SK-N-MC (cell line): ENCODE measurements around the gene SMCO4.

Experiments used
- DNase-seq: peaks from one replicate; pipeline ENCODE4 v3.0.0-alpha.2; 2011; ENCODE audit warnings: low read depth, low spot score
- H3K27ac ChIP-seq: fragments of 200-600 bp; sonication (generic); 2 replicates; pipeline ENCODE4 v1.5.1; 2016; ENCODE audit warnings: mixed run types
- H3K36me3 ChIP-seq: fragments of 200-600 bp; sonication (generic); 2 replicates; pipeline ENCODE4 v1.6.1; 2017; ENCODE audit warnings: antibody characterized with exemption, low read length, mixed read lengths; ENCODE audit not compliant: insufficient read depth
- H3K4me3 ChIP-seq: fragments of 200-600 bp; sonication (generic); 2 replicates; pipeline ENCODE4 v1.5.1; 2016
- H3K9ac ChIP-seq: fragments of 200-600 bp; sonication (generic); 2 replicates; pipeline ENCODE4 v1.8.0; 2017; ENCODE audit warnings: mixed run types, mixed read lengths; ENCODE audit not compliant: insufficient read length
- H3K9me3 ChIP-seq: fragments of 200-600 bp; sonication (generic); 2 replicates; pipeline ENCODE4 v1.6.1; 2017; ENCODE audit warnings: low read depth, mild to moderate bottlenecking, antibody characterized with exemption, low read length, moderate library complexity, mixed read lengths
- EZH2 ChIP-seq: fragments of 200-600 bp; sonication (generic); IDR thresholded peaks from one replicate; pipeline ENCODE4 v1.6.1; 2017; ENCODE audit warnings: antibody characterized with exemption
- FOXP2 ChIP-seq: optimal IDR thresholded peaks from 2 replicates; pipeline ENCODE3; 2011; ENCODE audit warnings: mild to moderate bottlenecking, moderate library complexity; ENCODE audit not compliant: insufficient read depth; ENCODE audit errors: extremely low read length, control extremely low read depth
- POLR2AphosphoS5 ChIP-seq: IDR thresholded peaks from 2 replicates; pipeline ENCODE4 v1.6.1; 2012; ENCODE audit warnings: mild to moderate bottlenecking, low read depth, low read length, borderline replicate concordance

SMCO4 gene

GRCh38 chr11:93517611-93518010, 25.6 kb downstream of the SMCO4 start:
- no peaks in the 10 kb centered on the region for H3K36me3 ChIP-seq
- no peak overlapping the region for H3K9ac ChIP-seq
- DNase-seq: no peak
- H3K4me3 ChIP-seq: no peak overlapping the region
- H3K9me3 ChIP-seq: no peaks in the 10 kb centered on the region
- H3K27ac ChIP-seq: no peak overlapping the region
- TF ChIP-seq EZH2: no peak
- TF ChIP-seq FOXP2: no peak
- no peak for TF ChIP-seq POLR2AphosphoS5

- no peak overlapping the region for H3K9ac ChIP-seq
- no peaks in the 10 kb centered on the region for H3K36me3 ChIP-seq
- TF ChIP-seq POLR2AphosphoS5: no peak
- no peak for TF ChIP-seq FOXP2
- TF ChIP-seq EZH2: no peak
- no peak overlapping the region for H3K4me3 ChIP-seq
- DNase-seq: no peak
- H3K9me3 ChIP-seq: no peaks in the 10 kb centered on the region
- no peak overlapping the region for H3K27ac ChIP-seq
Observed at GRCh38 chr11:93517041-93517440, 26.1 kb downstream of the SMCO4 start.

- Histone ChIP-seq H3K36me3 (no peaks in the 10 kb centered on the region), H3K9ac (no peak overlapping the region), H3K27ac (no peak overlapping the region), H3K4me3 (no peak overlapping the region), H3K9me3 (no peaks in the 10 kb centered on the region)
- no peak for DNase-seq
- TF ChIP-seq EZH2: no peak
- no peak for TF ChIP-seq FOXP2
- TF ChIP-seq POLR2AphosphoS5: no peak
Observed at GRCh38 chr11:93515441-93516025, 27.7 kb downstream of the SMCO4 start.

GRCh38 chr11:93514712-93515111, 28.5 kb downstream of the SMCO4 start:
- no peak for DNase-seq
- H3K36me3 ChIP-seq: no peaks in the 10 kb centered on the region
- H3K9me3 ChIP-seq: no peaks in the 10 kb centered on the region
- no peak for TF ChIP-seq FOXP2
- no peak for TF ChIP-seq POLR2AphosphoS5
- TF ChIP-seq EZH2: no peak
- no peak overlapping the region for H3K9ac ChIP-seq
- no peak overlapping the region for H3K4me3 ChIP-seq
- H3K27ac ChIP-seq: no peak overlapping the region

- no peaks in the 10 kb centered on the region for H3K9me3 ChIP-seq
- H3K9ac ChIP-seq: no peak overlapping the region
- no peak for TF ChIP-seq EZH2
- no peak for TF ChIP-seq POLR2AphosphoS5
- no peak for TF ChIP-seq FOXP2
- H3K4me3 ChIP-seq: no peak overlapping the region
- DNase-seq: no peak
- H3K36me3 ChIP-seq: no peaks in the 10 kb centered on the region
- no peak overlapping the region for H3K27ac ChIP-seq
Observed at GRCh38 chr11:93513772-93514171, 29.4 kb downstream of the SMCO4 start.

- Histone ChIP-seq H3K4me3 (no peak overlapping the region), H3K9ac (no peak overlapping the region), H3K27ac (no peak overlapping the region), H3K9me3 (no peaks in the 10 kb centered on the region), H3K36me3 (no peaks in the 10 kb centered on the region)
- no peak for TF ChIP-seq POLR2AphosphoS5
- TF ChIP-seq FOXP2: no peak
- no peak for TF ChIP-seq EZH2
- no peak for DNase-seq
Observed at GRCh38 chr11:93512949-93513667, 30.1 kb downstream of the SMCO4 start.

- no peak for DNase-seq
- H3K9ac ChIP-seq: no peak overlapping the region
- H3K36me3 ChIP-seq: no peaks in the 10 kb centered on the region
- no peak overlapping the region for H3K27ac ChIP-seq
- H3K4me3 ChIP-seq: no peak overlapping the region
- no peak for TF ChIP-seq EZH2
- no peak for TF ChIP-seq FOXP2
- H3K9me3 ChIP-seq: no peaks in the 10 kb centered on the region
Observed at GRCh38 chr11:93512073-93512475, 31.1 kb downstream of the SMCO4 start.

- no peak overlapping the region for H3K27ac ChIP-seq
- no peak for DNase-seq
- TF ChIP-seq POLR2AphosphoS5 (no peak), EZH2 (no peak), FOXP2 (no peak)
- no peaks in the 10 kb centered on the region for H3K9me3 ChIP-seq
- H3K36me3 ChIP-seq: no peaks in the 10 kb centered on the region
- H3K9ac ChIP-seq: no peak overlapping the region
- no peak overlapping the region for H3K4me3 ChIP-seq
Observed at GRCh38 chr11:93510196-93510873, 32.9 kb downstream of the SMCO4 start.

- Histone ChIP-seq H3K9ac (no peak overlapping the region), H3K36me3 (no peaks in the 10 kb centered on the region), H3K4me3 (no peak overlapping the region), H3K27ac (no peak overlapping the region), H3K9me3 (no peaks in the 10 kb centered on the region)
- no peak for DNase-seq
- TF ChIP-seq POLR2AphosphoS5 (no peak), FOXP2 (no peak), EZH2 (no peak)
Observed at GRCh38 chr11:93507517-93507916, 35.7 kb downstream of the SMCO4 start.
